22Rv1 (cell line): ENCODE measurements around the gene SPG21.

Source experiments
- ZFX ChIP-seq: fragments of 450-650 bp; IDR thresholded peaks from 2 replicates; pipeline ENCODE4 v1.6.1; 2017; ENCODE audit warnings: antibody characterized with exemption, borderline replicate concordance
- TF ChIP-seq, protein P1 (sequence below): fragments of 450-650 bp; IDR thresholded peaks from 2 replicates; pipeline ENCODE4 v1.5.1; 2017; ENCODE audit warnings: mild to moderate bottlenecking

DNA sequence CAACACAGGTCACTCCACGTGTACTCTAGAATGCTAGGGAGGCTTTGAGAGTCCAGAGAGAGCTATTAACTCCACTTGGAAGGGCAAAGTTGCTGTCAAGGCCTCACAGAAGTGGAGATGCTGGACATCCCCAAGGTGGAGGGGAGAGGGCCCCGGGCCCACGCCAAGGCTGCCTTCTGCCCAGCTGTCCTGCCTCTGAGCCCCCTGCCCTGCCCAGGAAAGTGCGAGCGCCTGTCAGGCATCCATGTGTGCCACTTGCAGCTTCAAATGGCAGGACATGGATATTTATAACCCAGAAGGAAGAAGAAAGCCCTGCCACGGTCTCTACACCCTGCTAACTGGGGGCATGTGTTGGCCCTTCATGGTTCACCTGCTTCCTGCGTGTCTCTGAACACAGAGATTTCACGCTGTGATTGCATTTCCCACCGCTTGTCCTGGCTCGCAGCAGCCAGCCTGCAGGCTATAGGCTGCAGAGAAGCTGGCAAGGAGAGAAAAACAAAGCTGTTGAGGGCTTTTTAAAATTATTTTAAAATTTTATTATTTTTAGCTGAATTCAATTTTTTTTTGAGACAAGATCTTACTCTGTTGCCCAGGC lies 61.0 kb downstream of the SPG21 start:
- TF ChIP-seq, protein P1, sequence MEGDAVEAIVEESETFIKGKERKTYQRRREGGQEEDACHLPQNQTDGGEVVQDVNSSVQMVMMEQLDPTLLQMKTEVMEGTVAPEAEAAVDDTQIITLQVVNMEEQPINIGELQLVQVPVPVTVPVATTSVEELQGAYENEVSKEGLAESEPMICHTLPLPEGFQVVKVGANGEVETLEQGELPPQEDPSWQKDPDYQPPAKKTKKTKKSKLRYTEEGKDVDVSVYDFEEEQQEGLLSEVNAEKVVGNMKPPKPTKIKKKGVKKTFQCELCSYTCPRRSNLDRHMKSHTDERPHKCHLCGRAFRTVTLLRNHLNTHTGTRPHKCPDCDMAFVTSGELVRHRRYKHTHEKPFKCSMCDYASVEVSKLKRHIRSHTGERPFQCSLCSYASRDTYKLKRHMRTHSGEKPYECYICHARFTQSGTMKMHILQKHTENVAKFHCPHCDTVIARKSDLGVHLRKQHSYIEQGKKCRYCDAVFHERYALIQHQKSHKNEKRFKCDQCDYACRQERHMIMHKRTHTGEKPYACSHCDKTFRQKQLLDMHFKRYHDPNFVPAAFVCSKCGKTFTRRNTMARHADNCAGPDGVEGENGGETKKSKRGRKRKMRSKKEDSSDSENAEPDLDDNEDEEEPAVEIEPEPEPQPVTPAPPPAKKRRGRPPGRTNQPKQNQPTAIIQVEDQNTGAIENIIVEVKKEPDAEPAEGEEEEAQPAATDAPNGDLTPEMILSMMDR: no peak
- TF ChIP-seq ZFX: no peak
